ENCODE data around the gene VASP.

- TF ChIP-seq CTCF (IDR thresholded peaks at IDR 0.05) (no peak), POLR2A (IDR thresholded peaks at IDR 0.05) (peak in 1 of 2 donors; percentile 2)
Measured at GRCh38 chr19:45469945-45470761, 37.1 kb upstream of the VASP start.

Measured in heart left ventricle (tissue), 13 donors.